H1 (cell line): ENCODE data around the gene SLC2A5. TPM values are rescaled to one million over a fixed set of nuclear protein-coding genes. Genes with fewer than 3 reads are reported as not detected.
A peak's percentile ranks its signal among the peaks of the same experiment; 100 is the strongest.
"Not testable (repeated sequence)": the region's sequence is repeated elsewhere in the genome, so short reads cannot be mapped to it uniquely, and the experiment has no call there.

Experiments
- CTCF ChIA-PET: fragments of 300-600 bp; sonication (Branson Sonifier 250); formaldehyde crosslinking; loops from one replicate; lab custom pipeline; 2021; ENCODE audit not compliant: partially characterized antibody; lab: Charles Lee
- POLR2A ChIA-PET: fragments of 300-600 bp; sonication (Branson Sonifier 250); formaldehyde crosslinking; loops from one replicate; lab custom pipeline; 2021; ENCODE audit warnings: inconsistent platforms; ENCODE audit not compliant: partially characterized antibody; lab: Charles Lee
- DNase-seq, 2 experiments: peaks; one replicate each; pipeline versions ENCODE4 v3.0.0 to v3.0.0-alpha.2; 2010 to 2022; ENCODE audit warnings: low spot score in 2 of 2, low read depth in 1 of 2, mixed read lengths in 1 of 2
- FAIRE-seq: peaks from 2 replicates; lab custom pipeline; 2011; peaks lifted over from hg19 to GRCh38; lab: Jason Lieb, UNC
- H2AFZ ChIP-seq: 2 replicates; pipeline ENCODE4 v1.8.1; 2012; ENCODE audit warnings: low read length, inconsistent platforms
- H2AK5ac ChIP-seq: 2 replicates; pipeline ENCODE4 v1.6.1; 2013; ENCODE audit warnings: low read depth, low read length
- H2BK120ac ChIP-seq: replicated peaks from 2 replicates; pipeline ENCODE3; 2013; ENCODE audit warnings: low read depth, low read length, inconsistent platforms
- H2BK12ac ChIP-seq: 2 replicates; pipeline ENCODE4 v1.6.1; 2013; ENCODE audit warnings: low read depth, low read length
- H2BK15ac ChIP-seq: 2 replicates; pipeline ENCODE4 v1.6.1; 2013; ENCODE audit warnings: low read length
- H2BK20ac ChIP-seq: 2 replicates; pipeline ENCODE4 v1.6.1; 2013; ENCODE audit warnings: low read length
- H2BK5ac ChIP-seq: 2 replicates; pipeline ENCODE4 v1.6.1; 2013; ENCODE audit warnings: low read depth, low read length
- H3K14ac ChIP-seq: 2 replicates; pipeline ENCODE4 v1.6.1; 2013; ENCODE audit warnings: inconsistent platforms; ENCODE audit not compliant: insufficient read length
- H3K18ac ChIP-seq: 2 replicates; pipeline ENCODE4 v1.6.1; 2013; ENCODE audit warnings: low read length; ENCODE audit errors: extremely low read depth
- H3K23ac ChIP-seq: 2 replicates; pipeline ENCODE4 v1.6.1; 2013; ENCODE audit warnings: inconsistent platforms; ENCODE audit not compliant: insufficient read length
- H3K23me2 ChIP-seq: 2 replicates; pipeline ENCODE4 v1.6.1; 2013; ENCODE audit warnings: low read depth, low read length
- H3K27ac ChIP-seq: 2 replicates; pipeline ENCODE4 v1.6.1; 2011; ENCODE audit warnings: low read depth, low read length, inconsistent platforms
- H3K27me3 ChIP-seq, 4 experiments: replicated peaks in 1 of 4; 1 replicate in 1 of 4; 2 replicates in 3 of 4; pipeline versions ENCODE4 v1.6.1 to v1.8.1; 2011 to 2013; ENCODE audit warnings: low read length in 3 of 4, mild to moderate bottlenecking in 3 of 4, inconsistent platforms in 2 of 4, mixed read lengths in 2 of 4, moderate library complexity in 1 of 4; ENCODE audit not compliant: control insufficient read depth in 3 of 4, insufficient read depth in 3 of 4; ENCODE audit errors: extremely low read depth in 1 of 4
- H3K36me3 ChIP-seq, 4 experiments: 2 replicates each; pipeline versions ENCODE4 v1.6.1 to v1.8.1; 2011 to 2013; ENCODE audit warnings: mild to moderate bottlenecking in 4 of 4, low read length in 3 of 4, moderate library complexity in 2 of 4, control low read depth in 1 of 4, inconsistent platforms in 1 of 4; ENCODE audit not compliant: insufficient read depth in 4 of 4, control insufficient read depth in 2 of 4
- H3K4ac ChIP-seq: replicated peaks from 2 replicates; pipeline ENCODE3; 2013; ENCODE audit warnings: low read length, low read depth, mixed read lengths, inconsistent platforms; ENCODE audit not compliant: insufficient read length
- H3K4me1 ChIP-seq, 4 experiments: replicated peaks in 1 of 4; 1 replicate in 1 of 4; 2 replicates in 3 of 4; pipeline versions ENCODE4 v1.6.1 to v1.8.1; 2011 to 2013; ENCODE audit warnings: low read length in 3 of 4, inconsistent platforms in 2 of 4, mixed read lengths in 1 of 4; ENCODE audit not compliant: insufficient read depth in 4 of 4, control insufficient read depth in 3 of 4
- H3K4me2 ChIP-seq, 2 experiments: 2 replicates each; pipeline versions ENCODE4 v1.6.1 to v1.8.1; 2011 to 2013; ENCODE audit warnings: low read depth in 2 of 2, low read length in 2 of 2, control low read depth in 1 of 2, inconsistent platforms in 1 of 2, mild to moderate bottlenecking in 1 of 2; ENCODE audit not compliant: insufficient read depth in 1 of 2
- H3K4me3 ChIP-seq, 4 experiments: fragments of 200-600, 300-600 bp in 1 of 4; sonication (generic), shearing (Covaris generic), sonication (Bioruptor Twin) in 1 of 4; 2 replicates each; pipeline versions ENCODE4 v1.5.1 to v1.8.1; 2011 to 2016; ENCODE audit warnings: low read length in 4 of 4, low read depth in 3 of 4, control low read depth in 2 of 4, inconsistent platforms in 2 of 4, mild to moderate bottlenecking in 2 of 4, mixed read lengths in 1 of 4, moderate library complexity in 1 of 4; ENCODE audit not compliant: insufficient read depth in 2 of 4; ENCODE audit errors: extremely low read depth in 1 of 4
- H3K56ac ChIP-seq: replicated peaks from 2 replicates; pipeline ENCODE3; 2013; ENCODE audit warnings: low read depth, mild to moderate bottlenecking, mixed read lengths, low read length, inconsistent platforms; ENCODE audit not compliant: insufficient read length
- H3K79me1 ChIP-seq: 2 replicates; pipeline ENCODE4 v1.6.1; 2013; ENCODE audit warnings: low read depth, low read length, control low read depth
- H3K79me2 ChIP-seq, 2 experiments: 2 replicates each; pipeline versions ENCODE4 v1.6.1 to v1.8.1; 2012 to 2013; ENCODE audit warnings: low read length in 2 of 2, mild to moderate bottlenecking in 2 of 2, inconsistent platforms in 1 of 2; ENCODE audit not compliant: insufficient read depth in 2 of 2, control insufficient read depth in 1 of 2
- H3K9ac ChIP-seq, 4 experiments: replicated peaks in 1 of 4; 1 replicate in 1 of 4; 2 replicates in 3 of 4; pipeline versions ENCODE4 v1.6.1 to v1.8.1; 2011 to 2013; ENCODE audit warnings: low read depth in 3 of 4, low read length in 3 of 4, control low read depth in 2 of 4, mild to moderate bottlenecking in 2 of 4, moderate library complexity in 2 of 4, inconsistent platforms in 1 of 4; ENCODE audit errors: extremely low read depth in 1 of 4
- H3K9me3 ChIP-seq, 2 experiments: 2 replicates each; pipeline versions ENCODE4 v1.6.1 to v1.8.1; 2012 to 2013; ENCODE audit warnings: mild to moderate bottlenecking in 2 of 2, moderate library complexity in 2 of 2, control low read depth in 1 of 2, inconsistent platforms in 1 of 2, low read depth in 1 of 2, low read length in 1 of 2, mixed read lengths in 1 of 2; ENCODE audit not compliant: insufficient read depth in 2 of 2
- H4K20me1 ChIP-seq, 2 experiments: replicated peaks in 1 of 2; 2 replicates each; pipeline versions ENCODE3 to v1.8.1; 2011 to 2013; ENCODE audit warnings: inconsistent platforms in 2 of 2, low read length in 2 of 2, mild to moderate bottlenecking in 1 of 2; ENCODE audit not compliant: insufficient read depth in 2 of 2, control insufficient read depth in 1 of 2
- H4K5ac ChIP-seq: 2 replicates; pipeline ENCODE4 v1.6.1; 2013; ENCODE audit warnings: low read length, low read depth, mixed read lengths, inconsistent platforms; ENCODE audit not compliant: insufficient read length
- H4K8ac ChIP-seq: 2 replicates; pipeline ENCODE4 v1.8.0; 2013; ENCODE audit warnings: mild to moderate bottlenecking, moderate library complexity, low read length, inconsistent platforms; ENCODE audit not compliant: insufficient read depth; ENCODE audit errors: extremely low read depth
- H4K91ac ChIP-seq: replicated peaks from 2 replicates; pipeline ENCODE3; 2013; ENCODE audit warnings: low read length, mixed read lengths, inconsistent platforms; ENCODE audit not compliant: insufficient read length
- WGBS, 2 experiments: shearing (Covaris generic) in 1 of 2; methylation state at CpG; one replicate each; pipeline versions ENCODE4 v1.1.6 to v1.1.7; 2013 to 2015; ENCODE audit warnings: low lambda C conversion rate in 2 of 2, mixed read lengths in 2 of 2, inconsistent platforms in 1 of 2, low coverage in 1 of 2, missing lambda C conversion rate in 1 of 2; ENCODE audit not compliant: insufficient replicate concordance in 2 of 2, insufficient coverage in 1 of 2, insufficient read length in 1 of 2; ENCODE audit errors: extremely low coverage in 1 of 2, missing lambda C conversion rate in 1 of 2; 5-methylcytosine and 5-hydroxymethylcytosine counted together
- polyA plus RNA-seq, 7 experiments: library from polyadenylated mRNA; depleted of rRNA in 3 of 7; stranded (reverse) in 5 of 7; unstranded in 2 of 7; fragments of >200 nt in 5 of 7; fragments of 200-250 nt in 2 of 7; gene quantifications; 1 replicate in 5 of 7; 2 replicates in 1 of 7; 4 replicates in 1 of 7; pipeline versions ENCODE4 v1.2.1 to v1.2.3, GENCODE V29; 2011 to 2013; ENCODE audit warnings: missing spikeins in 2 of 7, mixed read lengths in 2 of 7
- total RNA-seq: library from RNA; stranded (reverse); fragmentation: NEBNext Ultra II Directional; extraction: Animal tissue kit (Norgen Biotek cat#: 25700); gene quantifications from 2 replicates; pipeline ENCODE4 v1.2.1, GENCODE V29; 2021

The SLC2A5 gene
- total and polyA plus RNA-seq, 2 of the 8 experiments (the other 6 are each of a cell fraction or from before 2014, with no cell fraction given), result 0.12 TPM; not detected in 1

DNA sequence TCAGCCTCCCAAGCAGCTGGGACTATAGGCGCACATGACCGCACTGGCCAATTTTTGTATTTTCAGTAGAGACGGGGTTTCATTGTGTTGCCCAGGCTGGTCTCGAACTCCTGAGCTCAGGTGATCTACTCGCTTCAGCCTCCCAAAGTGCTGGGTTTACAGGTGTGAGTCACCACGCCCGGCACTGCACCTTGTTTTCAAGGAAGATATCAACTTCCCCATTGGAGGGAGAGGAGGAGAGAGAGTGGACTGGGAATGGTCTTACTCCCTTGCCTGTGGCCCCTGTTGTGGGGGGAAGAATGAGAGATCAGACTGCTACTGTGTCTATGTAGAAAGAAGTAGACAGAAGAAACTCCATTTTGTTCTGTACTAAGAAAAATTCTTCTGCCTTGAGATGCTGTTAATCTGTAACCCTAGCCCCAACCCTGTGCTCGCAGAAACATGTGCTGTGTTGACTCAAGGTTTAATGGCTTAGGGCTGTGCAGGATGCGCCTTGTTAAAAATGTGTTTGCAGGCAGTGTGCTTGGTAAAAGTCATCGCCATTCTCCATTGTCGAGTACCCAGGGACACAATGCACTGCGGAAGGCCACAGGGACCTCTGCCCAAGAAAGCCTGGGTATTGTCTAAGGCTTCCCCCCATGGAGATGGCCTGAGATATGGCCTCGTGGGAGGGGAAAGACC is 67.8 kb downstream of the SLC2A5 start:
- peak overlapping the region; percentile 22; the same call in 1 of the 2 replicates for H2AFZ ChIP-seq
- WGBS, 2 experiments, result 82% methylated on average over 13 of the region's 13 CpGs; no CpG with 5 or more reads in 1 of the 2 experiments
- H3K27me3 ChIP-seq, H3K9ac ChIP-seq, H3K4me1 ChIP-seq, H3K79me1 ChIP-seq, FAIRE-seq, H3K79me2 ChIP-seq, H2BK20ac ChIP-seq, DNase-seq, H3K23me2 ChIP-seq, H4K20me1 ChIP-seq, H2AK5ac ChIP-seq, H3K4ac ChIP-seq, H3K18ac ChIP-seq, H4K8ac ChIP-seq, H2BK120ac ChIP-seq, H2BK15ac ChIP-seq, H3K56ac ChIP-seq, H3K9me3 ChIP-seq, H3K23ac ChIP-seq, H4K5ac ChIP-seq, H3K4me2 ChIP-seq, H3K27ac ChIP-seq, H2BK12ac ChIP-seq, H3K4me3 ChIP-seq, H4K91ac ChIP-seq, H3K36me3 ChIP-seq, H2BK5ac ChIP-seq, H3K14ac ChIP-seq: not testable (repeated sequence)
- ChIA-PET POLR2A (interaction anchor here (0.5 kb wide), 1 partner anchor 12 kb away, joined by 3 read pairs; no protein-coding TSS in a partner anchor), CTCF (interaction anchor here (1.0 to 1.1 kb wide), 2 partner anchors 46 to 142 kb away, joined by 3 read pairs; no protein-coding TSS in a partner anchor)
